GM23248 (cell line): ENCODE data around the gene NPFFR1. TPM values are rescaled to one million over a fixed set of nuclear protein-coding genes. Genes with fewer than 3 reads are reported as not detected.

Experiments
- DNase-seq: peaks from one replicate; pipeline ENCODE4 v3.0.0-alpha.2; 2015
- H2AFZ ChIP-seq: fragments of 200-600 bp; sonication (generic); 2 replicates; pipeline ENCODE4 v1.6.1; 2016; ENCODE audit warnings: antibody characterized with exemption
- H3F3A ChIP-seq: fragments of 200-600 bp; sonication (generic); 2 replicates; pipeline ENCODE4 v1.6.1; 2016; ENCODE audit warnings: mild to moderate bottlenecking, antibody characterized with exemption, mixed run types; ENCODE audit not compliant: insufficient read depth
- H3K27ac ChIP-seq: fragments of 200-600 bp; sonication (generic); 2 replicates; pipeline ENCODE4 v1.5.1; 2016; ENCODE audit warnings: mild to moderate bottlenecking
- H3K27me3 ChIP-seq: fragments of 200-600 bp; sonication (generic); replicated peaks from 2 replicates; pipeline ENCODE4 v1.6.1; 2016; ENCODE audit warnings: mild to moderate bottlenecking; ENCODE audit not compliant: insufficient read depth
- H3K36me3 ChIP-seq: fragments of 200-600 bp; sonication (generic); 2 replicates; pipeline ENCODE4 v1.6.1; 2016; ENCODE audit warnings: low read depth, mild to moderate bottlenecking
- H3K4me1 ChIP-seq: fragments of 200-600 bp; sonication (generic); 2 replicates; pipeline ENCODE4 v1.6.1; 2016; ENCODE audit warnings: mild to moderate bottlenecking; ENCODE audit not compliant: insufficient read depth
- H3K4me2 ChIP-seq: fragments of 200-600 bp; sonication (generic); one replicate; pipeline ENCODE4 v1.6.1; 2016; ENCODE audit warnings: mild to moderate bottlenecking; ENCODE audit not compliant: unreplicated experiment
- H3K4me3 ChIP-seq: fragments of 200-600 bp; sonication (generic); 2 replicates; pipeline ENCODE4 v1.5.1; 2016; ENCODE audit warnings: mild to moderate bottlenecking
- H3K79me2 ChIP-seq: fragments of 200-600 bp; sonication (generic); 2 replicates; pipeline ENCODE4 v1.6.1; 2016; ENCODE audit warnings: mild to moderate bottlenecking; ENCODE audit not compliant: insufficient read depth
- H3K9ac ChIP-seq: fragments of 200-600 bp; sonication (generic); 2 replicates; pipeline ENCODE4 v1.6.1; 2016; ENCODE audit warnings: mild to moderate bottlenecking
- H3K9me2 ChIP-seq: fragments of 200-600 bp; sonication (generic); 2 replicates; pipeline ENCODE4 v1.6.1; 2016; ENCODE audit warnings: mixed run types, mild to moderate bottlenecking, moderate library complexity; ENCODE audit not compliant: insufficient read depth
- H3K9me3 ChIP-seq: fragments of 200-600 bp; sonication (generic); one replicate; pipeline ENCODE4 v1.6.1; 2017; ENCODE audit warnings: low read depth
- H4K20me1 ChIP-seq: fragments of 200-600 bp; sonication (generic); 2 replicates; pipeline ENCODE4 v1.6.0; 2016; ENCODE audit not compliant: insufficient read depth
- EZH2 ChIP-seq: fragments of 200-600 bp; sonication (generic); IDR thresholded peaks from 2 replicates; pipeline ENCODE4 v1.6.1; 2018; ENCODE audit warnings: antibody characterized with exemption, mild to moderate bottlenecking; ENCODE audit not compliant: insufficient read depth, poor library complexity, severe bottlenecking
- EZH2phosphoT487 ChIP-seq: fragments of 200-600 bp; sonication (generic); IDR thresholded peaks from 2 replicates; pipeline ENCODE4 v1.6.1; 2018; ENCODE audit warnings: antibody characterized with exemption, moderate library complexity, mild to moderate bottlenecking, low read depth; ENCODE audit not compliant: insufficient read depth
- WGBS, 2 experiments: methylation state at CpG; one replicate each; pipeline ENCODE4 v1.1.6; 2015 to 2017; ENCODE audit warnings: low lambda C conversion rate in 2 of 2, low coverage in 1 of 2; ENCODE audit errors: missing lambda C conversion rate in 2 of 2; 5-methylcytosine and 5-hydroxymethylcytosine counted together
- in situ Hi-C: fragments of 300-500 bp; cut with MboI; formaldehyde crosslinking; loops from 2 replicates; pipeline ENCODE4 v1.15.0; 2020
- polyA plus RNA-seq: library from polyadenylated mRNA; unstranded; fragments of >200 nt; fragmentation: Nextera tagmentation; extraction: Ambion mirVana; gene quantifications from 2 replicates; pipeline ENCODE4 v1.2.1, GENCODE V29; 2016
- total RNA-seq: library from RNA; depleted of rRNA; stranded (reverse); fragments of >200 nt; shearing (Covaris generic); gene quantifications from 2 replicates; pipeline ENCODE4 v1.2.3, GENCODE V29; 2014

NPFFR1 gene
- total and polyA plus RNA-seq, 2 experiments from 2014 or later, result not detected

- H3K9me3 ChIP-seq, result no peaks in the 10 kb centered on the region
- H3K27ac ChIP-seq, result no peak overlapping the region
- H4K20me1 ChIP-seq, result no peaks in the 10 kb centered on the region; the same call in 1 of the 2 replicates
- no peak overlapping the region for H3K9ac ChIP-seq
- in situ Hi-C loops, result no loop called here
- H3K4me3 ChIP-seq, result no peak overlapping the region
- H3K36me3 ChIP-seq, result no peaks in the 10 kb centered on the region
- DNase-seq, result no peak
- no peaks in the 10 kb centered on the region for H3F3A ChIP-seq
- H3K4me1 ChIP-seq, result no peaks in the 10 kb centered on the region
- WGBS, 2 experiments, result 75 to 81% methylated on average over 5 of the region's 5 CpGs
- H3K9me2 ChIP-seq, result no peaks in the 10 kb centered on the region
- TF ChIP-seq EZH2, result no peak
- TF ChIP-seq EZH2phosphoT487, result no peak
- no peaks in the 10 kb centered on the region for H3K27me3 ChIP-seq
- no peak overlapping the region for H2AFZ ChIP-seq
- H3K79me2 ChIP-seq, result no peaks in the 10 kb centered on the region
- H3K4me2 ChIP-seq, result no peak overlapping the region
Observed at GRCh38 chr10:70317943-70318318, 34.1 kb upstream of the NPFFR1 start.

DNA sequence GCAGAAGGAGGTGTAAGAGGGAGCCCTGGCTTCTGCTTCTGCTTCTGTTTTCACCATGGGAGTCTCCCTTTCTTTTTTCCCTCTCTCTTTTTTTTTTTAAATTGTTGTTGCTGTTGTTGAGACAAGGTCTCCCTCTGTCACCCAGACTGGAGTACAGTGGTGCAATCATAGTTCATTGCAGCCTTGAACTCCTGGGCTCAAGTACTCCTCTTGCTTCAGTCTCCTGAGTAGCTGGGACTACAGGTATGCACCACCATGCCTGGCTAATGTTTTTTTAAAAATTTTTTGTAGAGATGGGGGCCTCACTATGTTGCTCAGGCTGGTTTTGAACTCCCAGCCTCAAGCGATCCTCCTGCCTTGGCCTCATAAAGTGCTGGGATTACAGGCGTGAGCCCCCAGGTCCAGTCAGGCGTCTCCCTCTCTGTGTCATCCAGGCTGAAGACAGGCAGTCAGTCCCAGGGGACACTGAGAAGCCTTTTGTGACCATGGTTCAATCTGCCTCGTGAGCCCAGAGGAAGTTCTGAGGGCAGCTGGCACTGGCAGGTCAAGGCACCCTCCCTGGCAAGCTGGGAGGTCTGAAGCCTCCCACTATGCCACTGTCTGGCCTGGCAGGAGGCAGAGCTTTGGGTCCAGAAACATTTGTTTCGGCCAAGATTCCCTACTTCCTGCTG is 33.6 kb upstream of the NPFFR1 start:
- 0 out of 2 replicates have a peak, but pooled peaks cover 3% of the 10 kb centered on the region for H3K4me1 ChIP-seq
- no peaks in the 10 kb centered on the region; the same call in 1 of the 2 replicates for H4K20me1 ChIP-seq
- H3K79me2 ChIP-seq, result no peaks in the 10 kb centered on the region
- H3K4me2 ChIP-seq, result no peak overlapping the region
- no peak overlapping the region for H3K4me3 ChIP-seq
- WGBS, 2 experiments, result 89 to 90% methylated on average over 5 of the region's 5 CpGs
- no peaks in the 10 kb centered on the region for H3F3A ChIP-seq
- no peak for TF ChIP-seq EZH2phosphoT487
- TF ChIP-seq EZH2, result no peak
- DNase-seq, result no peak
- H3K9me3 ChIP-seq, result no peaks in the 10 kb centered on the region
- no peak overlapping the region for H2AFZ ChIP-seq
- H3K36me3 ChIP-seq, result no peaks in the 10 kb centered on the region
- no peaks in the 10 kb centered on the region for H3K9me2 ChIP-seq
- no peak overlapping the region for H3K9ac ChIP-seq
- no peaks in the 10 kb centered on the region for H3K27me3 ChIP-seq
- in situ Hi-C loops, result no loop called here
- no peak overlapping the region for H3K27ac ChIP-seq

- no peaks in the 10 kb centered on the region for H3K27me3 ChIP-seq
- H3K9me3 ChIP-seq, result no peaks in the 10 kb centered on the region
- no peaks in the 10 kb centered on the region for H3K79me2 ChIP-seq
- no peak overlapping the region for H3K9ac ChIP-seq
- no peak overlapping the region for H3K27ac ChIP-seq
- no peak for DNase-seq
- in situ Hi-C loops, result no loop called here
- no peak overlapping the region for H2AFZ ChIP-seq
- H3K36me3 ChIP-seq, result no peaks in the 10 kb centered on the region
- 94 to 95% methylated on average over 5 of the region's 5 CpGs for WGBS, 2 experiments
- H4K20me1 ChIP-seq, result no peaks in the 10 kb centered on the region; the same call in 1 of the 2 replicates
- no peaks in the 10 kb centered on the region for H3K9me2 ChIP-seq
- H3K4me2 ChIP-seq, result no peak overlapping the region
- no peaks in the 10 kb centered on the region for H3F3A ChIP-seq
- H3K4me3 ChIP-seq, result no peak overlapping the region
- TF ChIP-seq EZH2phosphoT487 (no peak), EZH2 (no peak)
- H3K4me1 ChIP-seq, result 0 out of 2 replicates have a peak, but pooled peaks cover 3% of the 10 kb centered on the region
Observed at GRCh38 chr10:70315815-70316214, 32.0 kb upstream of the NPFFR1 start.

DNA sequence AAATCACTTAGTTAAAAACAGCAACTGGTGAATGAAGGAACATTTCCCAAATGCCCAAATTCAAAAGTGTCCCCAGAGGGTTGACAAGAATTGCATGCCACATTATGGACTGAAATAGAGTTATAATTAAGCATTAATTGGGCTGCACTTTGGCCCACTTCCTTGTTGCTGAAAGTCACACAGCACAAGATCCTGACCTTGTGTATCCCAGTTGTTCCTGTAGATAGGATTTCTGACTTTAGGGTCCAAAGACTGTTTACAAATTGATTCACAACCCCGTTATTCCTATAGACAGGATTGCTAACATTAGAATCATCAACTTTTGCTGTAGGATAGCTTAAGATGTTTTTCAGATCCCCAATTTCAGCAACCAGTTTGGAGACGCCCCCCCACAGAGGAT is 31.5 kb upstream of the NPFFR1 start:
- no peak for DNase-seq
- Histone ChIP-seq H3K9me3 (no peaks in the 10 kb centered on the region), H2AFZ (no peak overlapping the region), H3K4me1 (0 out of 2 replicates have a peak, but pooled peaks cover 3% of the 10 kb centered on the region), H3F3A (no peaks in the 10 kb centered on the region), H3K79me2 (no peaks in the 10 kb centered on the region), H3K4me3 (no peak overlapping the region), H3K27ac (no peak overlapping the region), H3K4me2 (no peak overlapping the region), H3K9me2 (no peaks in the 10 kb centered on the region), H3K9ac (no peak overlapping the region), H3K27me3 (no peaks in the 10 kb centered on the region), H4K20me1 (no peaks in the 10 kb centered on the region; the same call in 1 of the 2 replicates), H3K36me3 (no peaks in the 10 kb centered on the region)
- 59 to 60% methylated on average over 2 of the region's 2 CpGs for WGBS, 2 experiments
- in situ Hi-C loops, result no loop called here
- TF ChIP-seq EZH2 (no peak), EZH2phosphoT487 (no peak)
